Purkinje cell (primary cell): ENCODE results near the gene ARFIP2. TPM values are rescaled to one million over a fixed set of nuclear protein-coding genes. Genes with fewer than 3 reads are reported as not detected.

ENCODE experiments used
- polyA plus RNA-seq: library from polyadenylated mRNA; unstranded; fragments of >200 nt; fragmentation: Nextera tagmentation; gene quantifications from 2 replicates; pipeline ENCODE4 v1.2.1, GENCODE V29; 2014

ARFIP2 gene, protein sequence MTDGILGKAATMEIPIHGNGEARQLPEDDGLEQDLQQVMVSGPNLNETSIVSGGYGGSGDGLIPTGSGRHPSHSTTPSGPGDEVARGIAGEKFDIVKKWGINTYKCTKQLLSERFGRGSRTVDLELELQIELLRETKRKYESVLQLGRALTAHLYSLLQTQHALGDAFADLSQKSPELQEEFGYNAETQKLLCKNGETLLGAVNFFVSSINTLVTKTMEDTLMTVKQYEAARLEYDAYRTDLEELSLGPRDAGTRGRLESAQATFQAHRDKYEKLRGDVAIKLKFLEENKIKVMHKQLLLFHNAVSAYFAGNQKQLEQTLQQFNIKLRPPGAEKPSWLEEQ
- polyA plus RNA-seq: 9.2 and 18.9 TPM in 2 replicates

DNA sequence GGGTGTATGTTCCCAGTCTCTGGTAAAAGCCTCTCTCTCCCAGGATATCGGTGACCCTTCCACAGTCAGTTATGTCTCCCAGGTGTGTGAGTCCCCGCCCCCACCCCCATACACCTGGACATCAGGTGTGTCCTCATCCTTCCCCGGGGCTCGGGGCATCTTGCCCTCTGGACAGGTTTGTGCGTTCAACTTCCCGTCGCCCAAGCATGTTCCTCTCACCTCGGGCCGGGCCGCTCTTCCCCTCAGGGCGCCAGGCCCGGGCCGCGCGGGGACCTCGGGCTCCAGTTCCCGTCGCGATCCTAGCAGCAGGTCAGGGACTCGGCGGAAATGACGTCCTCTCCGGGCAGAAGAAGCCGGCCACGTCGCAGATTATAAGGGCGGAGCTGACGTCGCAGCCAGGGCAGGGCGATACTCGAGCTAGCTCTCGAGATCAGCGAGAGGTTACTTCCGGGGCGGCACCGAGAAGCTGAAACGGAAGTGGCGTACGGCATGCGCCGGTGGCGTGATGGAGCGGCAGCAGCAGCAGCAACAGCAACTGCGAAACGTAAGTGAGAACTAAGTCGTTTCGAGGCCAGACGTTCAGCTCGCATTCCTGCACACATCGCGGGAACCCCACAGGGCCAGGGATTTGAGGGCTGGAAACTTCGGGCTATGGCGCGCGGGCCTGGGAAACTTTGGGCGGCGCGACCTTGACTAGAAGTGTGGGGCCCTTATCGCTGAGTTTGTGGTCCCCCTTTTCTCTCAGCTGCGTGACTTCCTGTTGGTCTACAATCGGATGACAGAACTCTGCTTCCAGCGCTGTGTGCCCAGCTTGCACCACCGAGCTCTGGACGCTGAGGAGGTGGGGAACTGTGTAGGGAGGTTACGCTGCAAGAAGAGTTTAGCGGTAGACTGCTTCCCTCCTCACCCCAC lies at the start of gene ARFIP2, which contains the start of gene TIMM10B:
Gene ARFIP2, minus strand, starts transcription at position 320 of the 912 bp plus-strand sequence. CDS start 910 bp downstream, outside the sequence.
Gene TIMM10B, plus strand, starts transcription at position 490 of the 912 bp plus-strand sequence. Its CDS starts 16 bp downstream, at position 506.

DNA sequence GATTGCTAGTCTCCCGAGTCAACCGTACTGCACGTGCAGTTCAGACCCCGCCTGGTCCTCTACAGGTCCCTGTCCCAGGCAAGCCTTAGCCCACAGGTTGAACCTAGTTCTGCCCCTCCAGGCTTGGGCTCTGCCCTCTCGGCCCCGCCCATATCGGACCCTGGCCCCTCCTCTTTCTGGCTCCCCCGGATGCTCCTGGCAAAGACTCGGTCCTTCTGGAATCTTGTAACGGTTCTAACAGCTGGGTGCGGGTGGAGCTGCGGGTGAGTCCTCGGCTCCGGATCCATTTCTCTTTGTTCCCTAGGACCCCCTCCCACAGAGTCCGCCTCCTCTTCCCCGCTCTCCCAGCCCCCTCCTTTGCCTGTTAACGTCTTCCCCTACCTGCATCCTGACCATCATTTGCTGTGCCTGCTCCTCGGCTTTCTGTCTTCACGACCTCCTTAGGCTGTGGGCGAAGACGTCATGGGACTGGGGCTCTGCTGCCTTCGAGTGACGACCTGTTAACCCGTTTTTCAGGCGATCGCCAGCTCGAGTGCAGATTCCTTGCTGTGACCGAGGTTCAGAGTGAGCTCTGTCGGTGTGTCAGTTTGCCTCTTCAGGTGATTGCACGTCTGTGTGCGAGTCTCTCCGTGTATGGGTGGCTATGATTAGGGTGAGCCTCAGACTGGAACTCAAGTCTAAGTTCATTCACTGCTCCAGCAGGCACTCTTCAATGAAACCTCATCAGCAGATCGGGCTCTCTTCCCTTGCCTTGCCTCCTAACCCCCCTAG lies 16.1 kb upstream of the ARFIP2 start, which contains the start of gene DNHD1:
Gene DNHD1, plus strand, starts transcription at position 212 of the 771 bp plus-strand sequence. CDS start 936 bp downstream, outside the sequence.

DNA sequence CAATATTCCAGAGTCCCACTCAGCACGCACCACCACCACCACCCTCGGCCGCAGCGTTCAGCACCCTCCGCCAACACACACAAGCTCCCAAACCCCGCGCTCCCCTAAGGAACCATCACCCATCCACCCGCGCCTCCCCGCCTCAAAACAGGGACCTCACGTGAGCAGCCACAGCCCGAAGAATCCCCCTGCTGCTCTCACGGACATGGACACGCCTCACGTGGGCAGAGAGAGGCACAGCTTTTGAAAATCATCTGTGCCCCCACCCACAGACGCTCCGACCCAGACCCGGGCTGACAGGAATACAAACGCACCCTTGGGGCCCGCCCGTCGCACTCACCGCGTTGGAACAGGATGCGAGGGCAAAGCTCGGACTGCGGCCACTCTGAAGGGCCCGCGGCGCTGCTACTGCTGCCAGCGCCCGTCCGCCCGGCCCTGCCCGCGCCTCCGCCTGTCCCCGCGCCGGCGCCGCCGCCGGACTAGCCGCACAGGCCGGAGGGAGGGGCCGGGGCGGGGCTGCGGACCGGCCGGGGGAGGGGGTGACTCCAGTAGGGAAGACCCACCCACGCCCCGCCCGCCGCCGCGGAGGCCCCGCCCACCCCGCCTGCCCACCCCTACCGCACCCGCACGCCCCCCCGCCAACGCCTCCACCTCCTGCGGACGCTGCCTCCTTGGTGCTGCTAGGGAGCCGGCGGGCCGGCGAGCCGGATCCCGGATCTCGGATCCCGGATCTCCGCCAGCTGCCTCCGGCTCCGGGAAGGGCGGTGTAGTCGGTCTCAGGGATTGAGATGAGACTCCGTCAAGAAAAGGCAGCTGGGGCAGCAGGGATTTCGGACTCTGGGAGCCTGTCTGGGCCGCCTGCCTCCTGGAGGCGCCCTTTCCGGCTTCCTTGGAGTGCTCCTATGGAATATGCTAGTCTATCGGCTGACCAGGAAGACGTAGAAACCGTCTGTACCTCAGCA lies 7.4 kb downstream of the ARFIP2 start, which contains the start of gene TRIM3:
Gene TRIM3, minus strand, starts transcription at position 491 of the 962 bp plus-strand sequence. CDS start 8,246 bp downstream, outside the sequence.

DNA sequence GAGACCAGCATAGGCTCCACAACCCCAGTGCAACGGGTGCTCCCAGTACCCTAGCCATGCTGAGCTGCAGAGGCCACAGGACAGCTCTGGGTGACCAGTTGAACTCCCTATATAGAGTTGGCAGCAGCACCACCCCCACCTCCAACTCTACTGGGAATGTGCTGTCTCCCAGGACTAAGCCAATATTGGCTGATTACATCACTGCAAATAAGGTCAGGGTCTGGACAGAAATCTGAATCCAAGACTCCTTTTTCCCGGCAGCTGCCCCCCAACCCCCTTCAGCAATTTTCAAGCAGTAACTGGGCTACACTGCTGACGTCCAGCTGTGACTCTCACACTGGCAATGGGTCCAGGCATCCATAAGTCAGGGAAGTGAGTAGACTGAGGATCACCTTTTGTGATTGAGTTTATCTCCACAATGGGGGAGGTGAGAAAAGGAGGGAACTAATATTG lies 40.2 kb downstream of the ARFIP2 start, which contains the start of gene HPX:
Gene HPX, minus strand, starts transcription at position 82 of the 453 bp plus-strand sequence. Its CDS starts 24 bp downstream, at position 58.

Other genes starting within 250 kb of the ARFIP2 start
- 3.9 and 9.0 TPM in 2 replicates for gene FHIP1B, start 246.7 kb downstream of the ARFIP2 start, polyA plus RNA-seq
- not detected in 2 replicates for gene CNGA4, start 242.2 kb downstream of the ARFIP2 start, polyA plus RNA-seq
- 5.3 TPM in 1 of 2 replicates, not detected in the other for gene CCKBR, start 221.5 kb downstream of the ARFIP2 start, polyA plus RNA-seq
- gene CAVIN3, start 160.8 kb downstream of the ARFIP2 start, polyA plus RNA-seq: 0.79 and 3.7 TPM in 2 replicates
- 49.1 and 56.6 TPM in 2 replicates for gene SMPD1, start 90.9 kb downstream of the ARFIP2 start, polyA plus RNA-seq
- gene APBB1, start 62.2 kb downstream of the ARFIP2 start, polyA plus RNA-seq: 52.5 and 67.7 TPM in 2 replicates
- not detected in 2 replicates for gene HPX, start 40.3 kb downstream of the ARFIP2 start, polyA plus RNA-seq
- 5.8 and 8.1 TPM in 2 replicates for gene TRIM3, start 7.4 kb downstream of the ARFIP2 start, polyA plus RNA-seq
- gene TIMM10B, start 170 bp upstream of the ARFIP2 start, polyA plus RNA-seq: 33.8 and 37.8 TPM in 2 replicates
- gene DNHD1, start 15.9 kb upstream of the ARFIP2 start, polyA plus RNA-seq: 0.52 TPM in 1 of 2 replicates, not detected in the other
- gene RRP8, start 122.3 kb upstream of the ARFIP2 start, polyA plus RNA-seq: 2.5 and 10.6 TPM in 2 replicates
- gene ILK, start 122.4 kb upstream of the ARFIP2 start, polyA plus RNA-seq: 25.7 and 26.9 TPM in 2 replicates
- gene TAF10, start 130.9 kb upstream of the ARFIP2 start, polyA plus RNA-seq: 46.1 and 88.1 TPM in 2 replicates
- 32.0 and 39.2 TPM in 2 replicates for gene TPP1, start 138.1 kb upstream of the ARFIP2 start, polyA plus RNA-seq
- gene DCHS1, start 174.5 kb upstream of the ARFIP2 start, polyA plus RNA-seq: 0.12 and 0.34 TPM in 2 replicates
- 42.3 and 43.2 TPM in 2 replicates for gene MRPL17, start 202.0 kb upstream of the ARFIP2 start, polyA plus RNA-seq